ENCODE measurements around the gene PTGIR.
A peak's percentile ranks its signal among the peaks of the same experiment; 100 is the strongest.

Gene PTGIR

GRCh38 chr19:46573679-46574498 is 51.0 kb downstream of the PTGIR start:
- no peak for DNase-seq (ENCODE audit: low read depth)
- no peak for TF ChIP-seq CTCF (IDR thresholded peaks at IDR 0.05; ENCODE audit: insufficient read depth, low read depth, low read length, missing control alignments)
- H3K4me3 ChIP-seq (ENCODE audit: low read depth, low read length): no peak overlapping the region

DNA sequence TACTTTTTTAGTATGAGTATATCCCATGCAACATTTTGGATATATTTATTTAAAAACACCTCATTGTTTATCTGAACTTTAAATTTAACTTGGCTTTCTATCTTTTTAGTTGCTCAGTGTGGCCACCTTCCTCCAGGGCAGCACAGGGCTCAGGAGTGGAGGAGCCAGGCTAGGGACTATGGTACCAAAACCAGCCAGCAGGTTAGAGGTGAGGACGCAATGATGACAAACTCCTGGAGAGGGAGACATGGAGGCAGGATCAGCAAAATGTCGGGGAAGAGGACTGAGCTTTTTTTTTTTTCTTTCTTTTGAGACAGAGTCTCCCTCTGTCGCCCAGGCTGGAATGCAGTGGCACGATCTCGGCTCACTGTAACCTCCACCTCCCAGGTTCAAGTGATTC is 53.4 kb downstream of the PTGIR start:
- TF ChIP-seq CTCF (IDR thresholded peaks at IDR 0.05; ENCODE audit: insufficient read depth, low read depth, low read length, missing control alignments): no peak
- peak; percentile 18 for DNase-seq (ENCODE audit: low read depth)
- no peak overlapping the region for H3K4me3 ChIP-seq (ENCODE audit: low read depth, low read length)

Data from GM12865 (cell line).